GM23338 (cell line): ENCODE measurements around the gene NFIA. TPM values are rescaled to one million over a fixed set of nuclear protein-coding genes. Genes with fewer than 3 reads are reported as not detected.

Experiments used
- ATAC-seq: fragments of 200-7000 bp; cut with Tn5 transposase; 3 replicates; pipeline ENCODE4 v1.9.1; 2020
- DNase-seq: peaks from one replicate; pipeline ENCODE4 v3.0.0-alpha.2; 2015; ENCODE audit warnings: low spot score
- H2AFZ ChIP-seq: fragments of 200-600 bp; sonication (generic); 2 replicates; pipeline ENCODE4 v1.8.0; 2016; ENCODE audit warnings: antibody characterized with exemption, mild to moderate bottlenecking, moderate library complexity
- H3F3A ChIP-seq: fragments of 200-600 bp; sonication (generic); replicated peaks from 2 replicates; pipeline ENCODE4 v1.8.0; 2017; ENCODE audit warnings: antibody characterized with exemption, mixed run types, low read depth
- H3K27ac ChIP-seq: fragments of 200-600 bp; sonication (generic); 2 replicates; pipeline ENCODE4 v1.6.1; 2016; ENCODE audit warnings: low read depth
- H3K27me3 ChIP-seq: fragments of 200-600 bp; sonication (generic); 2 replicates; pipeline ENCODE4 v1.8.0; 2016; ENCODE audit warnings: mild to moderate bottlenecking, mixed run types, moderate library complexity; ENCODE audit not compliant: insufficient read depth
- H3K36me3 ChIP-seq: fragments of 200-600 bp; sonication (generic); 2 replicates; pipeline ENCODE4 v1.8.0; 2016; ENCODE audit warnings: mild to moderate bottlenecking; ENCODE audit not compliant: insufficient read depth
- H3K4me1 ChIP-seq: fragments of 200-600 bp; sonication (generic); 2 replicates; pipeline ENCODE4 v1.8.0; 2016; ENCODE audit warnings: mild to moderate bottlenecking, moderate library complexity; ENCODE audit not compliant: insufficient read depth
- H3K4me2 ChIP-seq: fragments of 200-600 bp; sonication (generic); 2 replicates; pipeline ENCODE4 v1.7.1; 2017; ENCODE audit warnings: mixed run types
- H3K4me3 ChIP-seq: fragments of 200-600 bp; sonication (generic); 2 replicates; pipeline ENCODE4 v1.6.1; 2016; ENCODE audit warnings: mixed run types
- H3K79me2 ChIP-seq: fragments of 200-600 bp; sonication (generic); replicated peaks from 2 replicates; pipeline ENCODE4 v1.8.0; 2017; ENCODE audit warnings: mild to moderate bottlenecking; ENCODE audit not compliant: insufficient read depth
- H3K9me2 ChIP-seq: fragments of 200-600 bp; sonication (generic); 2 replicates; pipeline ENCODE4 v1.8.0; 2017; ENCODE audit not compliant: insufficient read depth
- H4K20me1 ChIP-seq: fragments of 200-600 bp; sonication (generic); replicated peaks from 2 replicates; pipeline ENCODE4 v1.8.0; 2017; ENCODE audit warnings: mild to moderate bottlenecking; ENCODE audit not compliant: insufficient read depth
- H3K27ac Mint-ChIP-seq: 2 replicates; pipeline ENCODE4 v1.8.0; 2020; ENCODE audit warnings: inconsistent platforms, mild to moderate bottlenecking, moderate library complexity, mixed read lengths
- H3K27me3 Mint-ChIP-seq: 3 replicates; pipeline ENCODE4 v1.8.0; 2022; ENCODE audit warnings: low read depth, mild to moderate bottlenecking, moderate library complexity, mixed read lengths, inconsistent platforms; ENCODE audit not compliant: insufficient read depth, poor library complexity
- H3K36me3 Mint-ChIP-seq: 3 replicates; pipeline ENCODE4 v1.8.0; 2021; ENCODE audit warnings: low read depth, mild to moderate bottlenecking, inconsistent platforms, moderate library complexity, mixed read lengths
- H3K4me1 Mint-ChIP-seq: 3 replicates; pipeline ENCODE4 v1.8.0; 2020; ENCODE audit warnings: mild to moderate bottlenecking, inconsistent platforms, mixed read lengths
- H3K4me3 Mint-ChIP-seq: 3 replicates; pipeline ENCODE4 v1.8.0; 2021; ENCODE audit warnings: moderate library complexity, mild to moderate bottlenecking, inconsistent platforms, mixed read lengths
- H3K9me3 Mint-ChIP-seq: 3 replicates; pipeline ENCODE4 v1.8.0; 2020; ENCODE audit warnings: moderate library complexity, mild to moderate bottlenecking, inconsistent platforms, mixed read lengths
- CREB1 ChIP-seq: fragments of 250-450 bp; sonication (Bioruptor Pico); IDR thresholded peaks from 2 replicates; pipeline ENCODE4 v1.5.0; 2020; ENCODE audit warnings: low read depth, mild to moderate bottlenecking, moderate library complexity
- EZH2phosphoT487 ChIP-seq: fragments of 200-600 bp; sonication (generic); IDR thresholded peaks from one replicate; pipeline ENCODE4 v1.8.1; 2018; ENCODE audit warnings: antibody characterized with exemption; ENCODE audit not compliant: unreplicated experiment
- JUNB ChIP-seq: IDR thresholded peaks from one replicate; pipeline ENCODE4 v1.6.1; 2016; ENCODE audit warnings: antibody characterized with exemption; ENCODE audit not compliant: unreplicated experiment
- NANOG ChIP-seq: IDR thresholded peaks from 2 replicates; pipeline ENCODE4 v1.6.1; 2016; ENCODE audit warnings: antibody characterized with exemption, borderline replicate concordance
- POLR2AphosphoS5 ChIP-seq: IDR thresholded peaks from 2 replicates; pipeline ENCODE4 v1.6.1; 2016; ENCODE audit warnings: antibody characterized with exemption, low read depth
- STAT1 ChIP-seq: IDR thresholded peaks from one replicate; pipeline ENCODE4 v1.6.1; 2016; ENCODE audit warnings: antibody characterized with exemption; ENCODE audit not compliant: unreplicated experiment
- ZNF114 ChIP-seq: fragments of 250-450 bp; sonication (Bioruptor Pico); IDR thresholded peaks from 2 replicates; pipeline ENCODE4 v1.5.0; 2020; ENCODE audit warnings: mild to moderate bottlenecking, moderate library complexity
- polyA plus RNA-seq: library from polyadenylated mRNA; unstranded; fragments of >200 nt; fragmentation: Nextera tagmentation; extraction: Ambion mirVana; gene quantifications from 2 replicates; pipeline ENCODE4 v1.2.1, GENCODE V29; 2016
- total RNA-seq: library from RNA; depleted of rRNA; stranded (reverse); fragments of >200 nt; shearing (Covaris generic); gene quantifications from 2 replicates; pipeline ENCODE4 v1.2.3, GENCODE V29; 2014
- TF ChIP-seq, protein P1 (sequence below), 2 experiments: fragments of 200-600 bp in 1 of 2; sonication (generic) in 1 of 2; conservative IDR thresholded peaks; 2 replicates each; pipeline versions ENCODE4 v1.5.1 to v1.6.1; 2016 to 2017; ENCODE audit warnings: antibody characterized with exemption in 2 of 2, low read depth in 2 of 2, mild to moderate bottlenecking in 2 of 2, moderate library complexity in 1 of 2
- TF ChIP-seq, protein P2 (sequence below): IDR thresholded peaks from 2 replicates; pipeline ENCODE4 v1.6.1; 2016; ENCODE audit warnings: antibody characterized with exemption
- TF ChIP-seq, protein P3 (sequence below): IDR thresholded peaks from one replicate; pipeline ENCODE4 v1.6.1; 2018; ENCODE audit warnings: antibody characterized with exemption; ENCODE audit not compliant: unreplicated experiment

NFIA gene
- total and polyA plus RNA-seq, 2 experiments from 2014 or later, result 0.97 to 2.3 TPM

DNA sequence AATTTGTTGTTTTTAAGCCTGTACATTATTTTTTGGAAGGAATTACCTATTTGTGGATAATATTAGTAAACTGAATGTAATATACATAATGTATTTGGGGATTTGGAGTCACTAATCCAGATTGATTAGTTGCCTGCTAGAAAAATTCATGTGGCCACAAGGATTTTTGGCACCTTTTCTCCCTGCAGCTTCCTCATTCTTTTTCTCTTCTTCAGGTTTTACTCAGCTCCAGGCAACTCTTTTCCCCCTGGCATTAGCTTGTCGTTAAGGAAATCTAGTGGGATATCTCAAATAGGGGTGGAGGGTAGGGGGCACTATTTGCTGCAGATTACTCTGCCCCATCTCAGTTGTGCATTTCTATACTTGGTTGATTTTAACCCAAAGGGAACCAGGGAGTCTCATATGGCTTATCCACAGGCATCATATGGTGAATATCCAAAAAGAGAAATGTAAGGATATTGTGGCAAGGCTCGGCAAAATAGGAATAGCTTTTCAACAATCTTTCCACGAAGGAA is 203.1 kb downstream of the NFIA start:
- Histone ChIP-seq H3K27ac (no peak overlapping the region), H4K20me1 (no peaks in the 10 kb centered on the region), H3K79me2 (no peaks in the 10 kb centered on the region), H3K27me3 (no peaks in the 10 kb centered on the region), H3K4me2 (0 out of 2 replicates have a peak overlapping the region, but pooled peaks have one; percentile 7), H2AFZ (no peak overlapping the region), H3K4me3 (no peak overlapping the region), H3K9me2 (no peaks in the 10 kb centered on the region), H3K4me1 (peaks cover 34% of the 10 kb centered on the region), H3K36me3 (no peaks in the 10 kb centered on the region), H3F3A (no peaks in the 10 kb centered on the region)
- no peak for DNase-seq
- Mint-ChIP-seq H3K4me3 (no peak overlapping the region), H3K4me1 (peaks cover 42% of the 10 kb centered on the region), H3K36me3 (no peaks in the 10 kb centered on the region), H3K27me3 (peaks cover 4% of the 10 kb centered on the region), H3K9me3 (no peaks in the 10 kb centered on the region), H3K27ac (no peak overlapping the region)
- ATAC-seq, result peak; percentile 24; the same call in 2 of the 3 replicates
- TF ChIP-seq CREB1 (no peak), EZH2phosphoT487 (no peak), NANOG (no peak), ZNF114 (CRISPR knock-in tag) (no peak), JUNB (no peak), STAT1 (no peak)
- TF ChIP-seq, protein P1, sequence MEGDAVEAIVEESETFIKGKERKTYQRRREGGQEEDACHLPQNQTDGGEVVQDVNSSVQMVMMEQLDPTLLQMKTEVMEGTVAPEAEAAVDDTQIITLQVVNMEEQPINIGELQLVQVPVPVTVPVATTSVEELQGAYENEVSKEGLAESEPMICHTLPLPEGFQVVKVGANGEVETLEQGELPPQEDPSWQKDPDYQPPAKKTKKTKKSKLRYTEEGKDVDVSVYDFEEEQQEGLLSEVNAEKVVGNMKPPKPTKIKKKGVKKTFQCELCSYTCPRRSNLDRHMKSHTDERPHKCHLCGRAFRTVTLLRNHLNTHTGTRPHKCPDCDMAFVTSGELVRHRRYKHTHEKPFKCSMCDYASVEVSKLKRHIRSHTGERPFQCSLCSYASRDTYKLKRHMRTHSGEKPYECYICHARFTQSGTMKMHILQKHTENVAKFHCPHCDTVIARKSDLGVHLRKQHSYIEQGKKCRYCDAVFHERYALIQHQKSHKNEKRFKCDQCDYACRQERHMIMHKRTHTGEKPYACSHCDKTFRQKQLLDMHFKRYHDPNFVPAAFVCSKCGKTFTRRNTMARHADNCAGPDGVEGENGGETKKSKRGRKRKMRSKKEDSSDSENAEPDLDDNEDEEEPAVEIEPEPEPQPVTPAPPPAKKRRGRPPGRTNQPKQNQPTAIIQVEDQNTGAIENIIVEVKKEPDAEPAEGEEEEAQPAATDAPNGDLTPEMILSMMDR (conservative IDR thresholded peaks at IDR 0.05; ENCODE audit: low read depth in 2 of 2), result peak; percentile 31 to 55; a peak in 3 of 4 replicates

DNA sequence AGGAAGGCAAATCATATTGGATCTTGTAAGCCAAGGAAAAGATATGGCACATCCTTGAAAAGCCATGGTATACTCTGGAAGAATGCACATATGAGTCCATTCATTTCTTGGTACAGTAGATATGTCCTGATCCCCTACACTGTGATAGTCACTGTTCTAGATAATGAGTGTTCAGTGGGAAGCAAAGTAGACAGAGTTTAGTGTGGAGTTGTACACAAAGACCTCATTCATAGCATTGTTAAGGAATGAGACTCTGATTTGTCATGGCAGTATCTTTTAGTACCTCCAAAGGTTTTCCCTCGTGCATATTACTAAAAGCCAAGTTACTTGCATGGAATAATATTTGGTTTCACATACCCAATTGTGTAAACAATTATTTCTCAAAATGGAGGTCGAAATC is 204.7 kb downstream of the NFIA start:
- no peak overlapping the region for H3K27ac ChIP-seq
- DNase-seq, result no peak
- no peak for TF ChIP-seq STAT1
- TF ChIP-seq NANOG, result no peak
- TF ChIP-seq, protein P1 (conservative IDR thresholded peaks at IDR 0.05; ENCODE audit: low read depth in 2 of 2), result no peak
- no peak for TF ChIP-seq POLR2AphosphoS5
- TF ChIP-seq, protein P2, sequence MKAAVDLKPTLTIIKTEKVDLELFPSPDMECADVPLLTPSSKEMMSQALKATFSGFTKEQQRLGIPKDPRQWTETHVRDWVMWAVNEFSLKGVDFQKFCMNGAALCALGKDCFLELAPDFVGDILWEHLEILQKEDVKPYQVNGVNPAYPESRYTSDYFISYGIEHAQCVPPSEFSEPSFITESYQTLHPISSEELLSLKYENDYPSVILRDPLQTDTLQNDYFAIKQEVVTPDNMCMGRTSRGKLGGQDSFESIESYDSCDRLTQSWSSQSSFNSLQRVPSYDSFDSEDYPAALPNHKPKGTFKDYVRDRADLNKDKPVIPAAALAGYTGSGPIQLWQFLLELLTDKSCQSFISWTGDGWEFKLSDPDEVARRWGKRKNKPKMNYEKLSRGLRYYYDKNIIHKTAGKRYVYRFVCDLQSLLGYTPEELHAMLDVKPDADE, result no peak
- TF ChIP-seq, protein P3, sequence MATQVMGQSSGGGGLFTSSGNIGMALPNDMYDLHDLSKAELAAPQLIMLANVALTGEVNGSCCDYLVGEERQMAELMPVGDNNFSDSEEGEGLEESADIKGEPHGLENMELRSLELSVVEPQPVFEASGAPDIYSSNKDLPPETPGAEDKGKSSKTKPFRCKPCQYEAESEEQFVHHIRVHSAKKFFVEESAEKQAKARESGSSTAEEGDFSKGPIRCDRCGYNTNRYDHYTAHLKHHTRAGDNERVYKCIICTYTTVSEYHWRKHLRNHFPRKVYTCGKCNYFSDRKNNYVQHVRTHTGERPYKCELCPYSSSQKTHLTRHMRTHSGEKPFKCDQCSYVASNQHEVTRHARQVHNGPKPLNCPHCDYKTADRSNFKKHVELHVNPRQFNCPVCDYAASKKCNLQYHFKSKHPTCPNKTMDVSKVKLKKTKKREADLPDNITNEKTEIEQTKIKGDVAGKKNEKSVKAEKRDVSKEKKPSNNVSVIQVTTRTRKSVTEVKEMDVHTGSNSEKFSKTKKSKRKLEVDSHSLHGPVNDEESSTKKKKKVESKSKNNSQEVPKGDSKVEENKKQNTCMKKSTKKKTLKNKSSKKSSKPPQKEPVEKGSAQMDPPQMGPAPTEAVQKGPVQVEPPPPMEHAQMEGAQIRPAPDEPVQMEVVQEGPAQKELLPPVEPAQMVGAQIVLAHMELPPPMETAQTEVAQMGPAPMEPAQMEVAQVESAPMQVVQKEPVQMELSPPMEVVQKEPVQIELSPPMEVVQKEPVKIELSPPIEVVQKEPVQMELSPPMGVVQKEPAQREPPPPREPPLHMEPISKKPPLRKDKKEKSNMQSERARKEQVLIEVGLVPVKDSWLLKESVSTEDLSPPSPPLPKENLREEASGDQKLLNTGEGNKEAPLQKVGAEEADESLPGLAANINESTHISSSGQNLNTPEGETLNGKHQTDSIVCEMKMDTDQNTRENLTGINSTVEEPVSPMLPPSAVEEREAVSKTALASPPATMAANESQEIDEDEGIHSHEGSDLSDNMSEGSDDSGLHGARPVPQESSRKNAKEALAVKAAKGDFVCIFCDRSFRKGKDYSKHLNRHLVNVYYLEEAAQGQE, result no peak
- no peak for TF ChIP-seq JUNB

More for the DNA sequence above, 204.7 kb downstream of the NFIA start:
- Histone ChIP-seq H3K79me2 (no peaks in the 10 kb centered on the region), H3K4me2 (no peak overlapping the region), H3K36me3 (no peaks in the 10 kb centered on the region), H3K27me3 (no peaks in the 10 kb centered on the region), H4K20me1 (no peaks in the 10 kb centered on the region), H3F3A (no peaks in the 10 kb centered on the region), H2AFZ (no peak overlapping the region), H3K4me3 (no peak overlapping the region), H3K4me1 (peaks cover 42% of the 10 kb centered on the region), H3K9me2 (no peaks in the 10 kb centered on the region)
- no peak for ATAC-seq
- Mint-ChIP-seq H3K36me3 (no peaks in the 10 kb centered on the region), H3K4me3 (no peak overlapping the region), H3K27ac (no peak overlapping the region), H3K9me3 (no peaks in the 10 kb centered on the region), H3K4me1 (peaks cover 47% of the 10 kb centered on the region), H3K27me3 (peaks cover under 1% of the 10 kb centered on the region)
